ENCODE data around the gene FBXW11.

GRCh38 chr5:172004824-172005237 is 1.6 kb downstream of the FBXW11 start:
- TF ChIP-seq CTCF (conservative IDR thresholded peaks at IDR 0.05; ENCODE audit: low read length) = no peak
- TF ChIP-seq EZH2phosphoT487 (IDR thresholded peaks at IDR 0.05; ENCODE audit: borderline replicate concordance) = no peak

All from Loucy (cell line).